ENCODE data around the gene SYTL3. TPM values are rescaled to one million over a fixed set of nuclear protein-coding genes. Genes with fewer than 3 reads are reported as not detected.
"Not testable (repeated sequence)": the region's sequence is repeated elsewhere in the genome, so short reads cannot be mapped to it uniquely, and the experiment has no call there.

SYTL3 gene
- total RNA-seq, 1 donor from 2014 or later: 0.77 TPM

- TF ChIP-seq CTCF (IDR thresholded peaks at IDR 0.05; ENCODE audit: unreplicated experiment): no peak
- H3K27me3 Mint-ChIP-seq (ENCODE audit: unreplicated experiment): peaks cover 3% of the 10 kb centered on the region
- H3K4me1 Mint-ChIP-seq (ENCODE audit: unreplicated experiment): peaks cover 32% of the 10 kb centered on the region
- no peak overlapping the region for H3K27ac Mint-ChIP-seq (ENCODE audit: unreplicated experiment)
- no peaks in the 10 kb centered on the region for H3K36me3 Mint-ChIP-seq (ENCODE audit: low read depth, unreplicated experiment)
- no peak for DNase-seq (ENCODE audit: low spot score)
- no peaks in the 10 kb centered on the region for H3K9me3 Mint-ChIP-seq (ENCODE audit: unreplicated experiment)
- no peak overlapping the region for H3K4me3 Mint-ChIP-seq (ENCODE audit: unreplicated experiment)
These were observed 5.2 kb downstream of the SYTL3 start for GRCh38 chr6:158654960-158655489.

- Mint-ChIP-seq H3K27me3 (ENCODE audit: unreplicated experiment) (peaks cover 3% of the 10 kb centered on the region), H3K4me3 (ENCODE audit: unreplicated experiment) (no peak overlapping the region), H3K4me1 (ENCODE audit: unreplicated experiment) (peaks cover 32% of the 10 kb centered on the region), H3K9me3 (ENCODE audit: unreplicated experiment) (no peaks in the 10 kb centered on the region), H3K36me3 (ENCODE audit: low read depth, unreplicated experiment) (no peaks in the 10 kb centered on the region), H3K27ac (ENCODE audit: unreplicated experiment) (no peak overlapping the region)
- TF ChIP-seq CTCF (IDR thresholded peaks at IDR 0.05; ENCODE audit: unreplicated experiment): no peak
- DNase-seq (ENCODE audit: low spot score): no peak
These were observed 6.0 kb downstream of the SYTL3 start for GRCh38 chr6:158655569-158656450.

GRCh38 chr6:158656986-158657385 is 7.1 kb downstream of the SYTL3 start:
- H3K27ac Mint-ChIP-seq (ENCODE audit: unreplicated experiment); H3K9me3 Mint-ChIP-seq (ENCODE audit: unreplicated experiment); H3K27me3 Mint-ChIP-seq (ENCODE audit: unreplicated experiment); DNase-seq (ENCODE audit: low spot score); H3K4me3 Mint-ChIP-seq (ENCODE audit: unreplicated experiment); H3K36me3 Mint-ChIP-seq (ENCODE audit: low read depth, unreplicated experiment): not testable (repeated sequence)
- H3K4me1 Mint-ChIP-seq (ENCODE audit: unreplicated experiment): peaks cover 32% of the 10 kb centered on the region

- Mint-ChIP-seq H3K36me3 (ENCODE audit: low read depth, unreplicated experiment) (no peaks in the 10 kb centered on the region), H3K4me1 (ENCODE audit: unreplicated experiment) (peaks cover 8% of the 10 kb centered on the region), H3K27me3 (ENCODE audit: unreplicated experiment) (peaks cover 3% of the 10 kb centered on the region), H3K9me3 (ENCODE audit: unreplicated experiment) (no peaks in the 10 kb centered on the region), H3K27ac (ENCODE audit: unreplicated experiment) (no peak overlapping the region), H3K4me3 (ENCODE audit: unreplicated experiment) (no peak overlapping the region)
- TF ChIP-seq CTCF (IDR thresholded peaks at IDR 0.05; ENCODE audit: unreplicated experiment): no peak
- DNase-seq (ENCODE audit: low spot score): no peak
These were observed 10.5 kb downstream of the SYTL3 start for GRCh38 chr6:158660333-158660754.

- no peak for TF ChIP-seq CTCF (IDR thresholded peaks at IDR 0.05; ENCODE audit: unreplicated experiment)
- peaks cover 3% of the 10 kb centered on the region for H3K27me3 Mint-ChIP-seq (ENCODE audit: unreplicated experiment)
- no peak for DNase-seq (ENCODE audit: low spot score)
These were observed 11.4 kb downstream of the SYTL3 start for GRCh38 chr6:158661156-158661685.

More at GRCh38 chr6:158661156-158661685, 11.4 kb downstream of the SYTL3 start:
- H3K4me3 Mint-ChIP-seq (ENCODE audit: unreplicated experiment): no peak overlapping the region
- no peaks in the 10 kb centered on the region for H3K36me3 Mint-ChIP-seq (ENCODE audit: low read depth, unreplicated experiment)
- H3K9me3 Mint-ChIP-seq (ENCODE audit: unreplicated experiment): no peaks in the 10 kb centered on the region
- no peak overlapping the region for H3K27ac Mint-ChIP-seq (ENCODE audit: unreplicated experiment)
- H3K4me1 Mint-ChIP-seq (ENCODE audit: unreplicated experiment): peaks cover 1% of the 10 kb centered on the region

All from endothelial cell (in vitro differentiated cells).